NCI-H2196 (cell line): ENCODE results near the gene LMBR1.

Source experiments
- DNase-seq: peaks from one replicate; lab custom pipeline; 2025; ENCODE audit not compliant: unreplicated experiment; lab: John Stamatoyannopoulos, UW

Gene LMBR1

GRCh38 chr7:156764016-156764669, 128.8 kb downstream of the LMBR1 start:
- peak; percentile 33 for DNase-seq

DNA sequence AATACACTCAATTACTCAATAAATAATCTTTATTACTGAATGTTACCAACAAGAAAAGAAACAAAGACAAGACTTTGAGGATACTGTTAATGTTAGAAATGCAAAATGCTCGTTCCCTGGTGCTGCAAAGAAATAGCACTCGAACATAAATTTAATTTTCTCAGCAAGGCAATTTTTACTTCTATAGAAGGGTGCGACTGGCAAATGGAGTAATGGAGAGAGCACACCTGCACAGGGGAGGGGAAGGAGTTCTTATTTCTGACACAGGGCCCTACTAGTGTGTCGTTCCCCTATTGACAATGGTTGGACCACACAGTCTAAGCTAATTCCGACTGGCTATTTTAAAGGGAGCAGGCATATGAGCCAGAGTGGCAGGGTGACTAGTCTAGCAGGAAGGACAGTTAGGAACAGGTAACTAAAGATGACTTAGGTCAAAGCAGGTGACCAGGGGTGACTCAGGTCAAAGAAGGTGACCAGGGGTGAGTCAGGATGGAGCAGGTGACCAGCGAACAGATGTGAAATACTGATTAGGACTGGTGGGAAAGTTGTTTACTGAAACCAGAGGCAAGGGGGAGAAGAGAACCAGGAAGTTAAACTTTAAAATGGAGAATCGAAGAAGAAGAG, 133.3 kb downstream of the LMBR1 start:
- no peak for DNase-seq

DNA sequence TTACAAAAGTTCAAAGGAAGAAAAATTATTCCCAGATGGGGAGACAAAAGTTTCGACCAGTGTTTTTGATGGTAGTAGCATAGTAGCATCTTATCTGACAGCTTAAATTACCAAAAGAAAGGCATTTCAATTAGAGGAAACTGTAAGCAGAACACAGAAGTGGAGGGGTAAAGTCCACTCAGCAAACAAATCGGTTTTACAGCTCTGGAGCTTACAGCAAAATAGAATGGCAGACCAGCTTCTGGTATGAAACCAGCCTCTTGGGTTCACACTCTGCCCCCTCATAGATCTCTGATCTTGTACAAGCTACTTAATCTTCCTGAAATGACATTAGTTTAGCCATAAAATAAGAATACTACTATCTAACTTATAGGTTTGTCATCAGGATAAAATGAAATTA, 133.8 kb downstream of the LMBR1 start:
- no peak for DNase-seq

GRCh38 chr7:156754201-156754600, 138.8 kb downstream of the LMBR1 start:
- DNase-seq: no peak

- DNase-seq: no peak
Observed at GRCh38 chr7:156753630-156754029, 139.4 kb downstream of the LMBR1 start.

DNA sequence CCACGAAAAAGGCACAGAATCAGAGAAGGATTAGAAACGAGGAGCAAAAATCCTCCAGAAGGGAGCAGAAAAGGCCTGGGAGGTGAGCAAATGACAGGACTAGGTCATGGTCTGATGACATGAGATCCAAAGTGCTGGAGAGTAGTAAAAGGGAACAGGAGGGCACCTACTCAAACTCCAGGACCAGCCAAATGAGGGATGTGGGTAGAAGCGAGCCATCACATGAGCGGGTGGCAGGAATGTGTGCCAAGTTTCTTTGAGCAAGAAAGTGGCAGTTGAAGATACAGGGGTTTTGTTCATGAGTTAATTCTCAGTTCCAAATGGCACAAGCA, 139.8 kb downstream of the LMBR1 start:
- no peak for DNase-seq

DNA sequence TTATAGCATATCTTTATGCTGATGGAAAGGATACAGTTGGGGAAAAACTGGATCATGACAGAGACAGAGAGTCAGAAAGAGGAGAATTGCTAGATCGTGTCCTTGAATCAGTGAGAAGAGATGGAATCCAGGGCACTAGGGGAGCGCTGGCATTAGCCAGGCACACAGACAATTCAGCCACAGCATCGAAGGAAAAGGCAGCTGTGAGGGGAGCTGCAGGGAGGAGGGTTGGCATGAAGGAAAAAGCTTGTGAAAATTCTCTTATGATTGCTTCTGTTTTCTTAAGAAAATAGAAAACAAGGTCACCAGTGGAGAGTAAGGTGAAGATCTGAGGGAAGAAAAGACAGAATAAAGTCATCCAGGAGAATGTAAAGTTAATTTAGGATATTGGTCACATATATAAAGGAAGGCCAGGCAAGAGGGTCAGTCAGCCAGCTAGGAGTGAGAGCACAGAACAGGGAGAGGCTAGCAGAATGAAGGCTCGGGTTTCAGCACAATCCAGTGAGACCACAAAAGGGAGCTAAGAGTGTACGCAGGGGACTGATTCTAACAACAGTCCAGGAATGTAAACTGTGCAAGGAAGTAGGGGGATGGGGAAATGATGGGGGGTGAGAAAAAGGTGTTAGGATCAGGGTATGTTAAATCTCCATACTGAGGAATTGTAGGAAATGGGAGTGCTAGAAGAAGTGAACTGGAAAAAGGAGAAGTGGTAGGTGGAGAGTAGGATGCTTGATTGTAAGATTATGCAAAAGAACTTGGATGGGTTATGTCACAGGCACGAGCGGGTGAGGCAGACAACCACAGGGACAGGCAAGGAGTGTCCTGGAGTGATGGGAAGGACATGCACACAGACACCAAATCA, 140.4 kb downstream of the LMBR1 start:
- DNase-seq: no peak

DNA sequence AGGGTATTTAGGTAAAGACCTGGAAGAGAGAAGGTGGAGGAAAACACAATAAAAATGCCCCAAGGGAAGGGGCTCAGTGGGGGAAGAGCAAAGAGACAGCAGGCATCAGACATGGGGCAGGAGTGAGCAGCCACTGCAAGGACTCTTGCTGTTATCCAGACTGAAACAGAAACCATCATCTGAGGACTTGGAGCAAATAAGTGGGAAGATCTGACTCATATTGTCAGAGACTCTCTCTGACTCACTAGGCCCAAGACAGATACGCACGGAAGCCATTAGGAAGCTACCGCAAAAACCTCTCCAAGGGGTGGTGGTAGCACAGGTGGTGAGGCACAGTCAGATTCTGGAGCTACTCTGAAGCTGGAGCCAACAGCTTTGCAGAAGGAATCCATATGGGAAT, 141.7 kb downstream of the LMBR1 start:
- DNase-seq: no peak

GRCh38 chr7:156747718-156748117, 145.3 kb downstream of the LMBR1 start:
- DNase-seq: no peak

DNA sequence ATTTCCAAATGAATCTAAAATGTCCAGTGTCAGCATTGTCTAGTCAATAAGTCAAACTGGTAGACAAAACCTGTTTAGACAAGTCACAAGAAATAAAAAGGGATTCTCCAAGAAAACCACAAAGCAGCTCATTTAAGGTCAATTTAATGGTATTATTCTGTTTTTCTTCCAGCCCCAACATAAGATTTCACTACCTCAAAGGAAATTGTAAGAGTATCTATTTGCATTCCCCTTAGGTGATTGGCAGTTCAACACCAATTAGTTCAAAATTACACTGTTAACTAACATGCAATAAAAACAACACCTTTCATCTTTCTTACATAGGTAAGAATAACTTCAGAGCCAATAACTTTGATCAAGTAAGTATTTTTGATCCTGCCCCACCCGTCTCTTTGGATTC, 146.1 kb downstream of the LMBR1 start:
- DNase-seq: no peak

DNA sequence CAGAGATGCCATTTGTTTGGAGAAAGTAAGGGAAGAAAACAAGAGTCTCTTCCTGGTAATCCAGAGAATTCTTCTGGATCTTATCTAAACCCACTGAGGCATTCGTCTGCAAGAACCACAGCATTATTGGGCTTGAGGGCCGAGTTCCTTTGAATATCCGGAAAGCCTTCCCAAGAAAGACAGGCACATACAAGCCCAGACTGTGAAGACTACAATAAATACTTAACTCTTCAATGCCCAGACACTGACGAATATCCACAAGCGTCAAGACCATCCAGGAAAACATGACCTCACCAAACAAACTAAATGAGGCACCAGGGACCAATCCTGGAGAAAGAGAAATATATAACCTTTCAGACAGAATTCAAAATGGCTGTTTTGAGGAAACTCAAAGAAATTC, 153.4 kb downstream of the LMBR1 start:
- no peak for DNase-seq

DNA sequence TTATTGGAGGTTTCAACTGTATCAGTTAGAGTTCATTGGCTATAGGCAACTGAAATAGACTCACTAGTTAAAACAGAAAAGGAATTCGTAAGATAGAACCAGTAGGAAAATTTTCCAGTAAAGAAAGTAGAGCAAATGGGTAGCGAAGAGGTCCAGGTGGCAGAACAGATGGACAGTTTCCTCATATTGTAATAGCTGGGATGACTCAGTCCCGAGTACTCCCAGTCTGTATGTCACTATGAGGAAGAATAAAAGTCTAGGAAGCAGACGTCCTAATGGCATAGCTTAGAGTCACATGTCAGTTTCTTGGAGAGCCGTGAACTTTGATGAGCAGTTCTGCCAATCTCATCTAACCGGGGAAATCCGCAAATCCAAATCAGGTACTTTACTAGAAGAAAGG, 157.1 kb downstream of the LMBR1 start:
- no peak for DNase-seq

- DNase-seq: no peak
Observed at GRCh38 chr7:156733638-156734037, 159.3 kb downstream of the LMBR1 start.

- no peak for DNase-seq
Observed at GRCh38 chr7:156732091-156732625, 160.8 kb downstream of the LMBR1 start.

GRCh38 chr7:156731651-156732050, 161.3 kb downstream of the LMBR1 start:
- DNase-seq: no peak

- no peak for DNase-seq
Observed at GRCh38 chr7:156725936-156726335, 167.0 kb downstream of the LMBR1 start.

DNA sequence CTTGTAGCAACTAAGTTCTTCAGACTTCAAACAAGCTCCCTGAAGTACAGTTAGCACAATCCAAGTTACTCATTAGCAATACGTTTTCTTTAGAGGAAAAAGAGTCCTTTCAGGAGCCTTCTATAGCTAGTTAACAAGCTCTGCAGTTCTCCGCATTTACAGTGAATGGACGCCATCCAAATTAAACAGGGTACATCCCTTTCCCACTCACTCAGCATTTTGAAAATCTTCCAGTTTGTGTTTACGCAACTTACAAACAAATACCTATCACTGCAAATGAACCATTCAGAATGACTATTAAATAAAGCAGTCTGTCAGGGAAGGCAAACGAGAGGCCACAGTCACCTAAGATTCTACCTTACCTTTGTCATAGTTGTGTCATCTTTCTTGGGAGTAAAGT, 167.9 kb downstream of the LMBR1 start:
- no peak for DNase-seq

DNA sequence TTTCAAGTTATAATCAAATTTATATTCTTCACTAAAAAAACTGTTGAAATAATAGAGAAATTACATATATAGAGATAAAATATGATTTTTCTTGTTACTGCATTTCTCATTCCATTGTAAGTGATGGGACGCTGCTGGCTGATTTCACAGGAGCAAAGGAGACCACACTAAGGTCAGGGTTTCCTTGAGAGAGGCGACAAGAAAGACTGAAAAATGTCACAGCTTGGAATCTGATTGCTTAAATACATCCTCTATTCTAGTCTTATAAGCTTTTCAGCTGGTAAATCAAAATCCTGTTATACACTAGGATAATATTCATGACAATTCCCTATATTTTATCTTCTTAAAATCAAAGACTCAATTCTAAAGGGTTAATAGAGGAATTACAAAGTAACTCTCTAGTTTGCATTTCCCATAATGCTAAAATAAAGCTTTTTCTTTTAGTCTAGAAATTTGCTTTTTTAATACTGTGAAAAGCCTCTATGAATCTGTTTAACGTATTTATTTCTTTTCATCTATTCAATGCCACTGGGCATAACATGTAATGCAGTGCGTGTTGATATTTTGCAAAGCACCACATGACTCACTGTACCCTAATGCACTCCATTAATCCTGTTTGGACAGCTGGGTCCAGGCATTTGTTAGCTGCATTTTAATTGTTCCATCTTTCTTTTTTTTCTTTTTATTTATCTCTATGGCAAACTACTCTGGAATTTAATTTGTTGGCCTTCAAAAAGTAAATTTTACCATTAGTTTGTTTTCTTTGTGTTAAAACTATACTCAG, 170.7 kb downstream of the LMBR1 start:
- DNase-seq: no peak

DNA sequence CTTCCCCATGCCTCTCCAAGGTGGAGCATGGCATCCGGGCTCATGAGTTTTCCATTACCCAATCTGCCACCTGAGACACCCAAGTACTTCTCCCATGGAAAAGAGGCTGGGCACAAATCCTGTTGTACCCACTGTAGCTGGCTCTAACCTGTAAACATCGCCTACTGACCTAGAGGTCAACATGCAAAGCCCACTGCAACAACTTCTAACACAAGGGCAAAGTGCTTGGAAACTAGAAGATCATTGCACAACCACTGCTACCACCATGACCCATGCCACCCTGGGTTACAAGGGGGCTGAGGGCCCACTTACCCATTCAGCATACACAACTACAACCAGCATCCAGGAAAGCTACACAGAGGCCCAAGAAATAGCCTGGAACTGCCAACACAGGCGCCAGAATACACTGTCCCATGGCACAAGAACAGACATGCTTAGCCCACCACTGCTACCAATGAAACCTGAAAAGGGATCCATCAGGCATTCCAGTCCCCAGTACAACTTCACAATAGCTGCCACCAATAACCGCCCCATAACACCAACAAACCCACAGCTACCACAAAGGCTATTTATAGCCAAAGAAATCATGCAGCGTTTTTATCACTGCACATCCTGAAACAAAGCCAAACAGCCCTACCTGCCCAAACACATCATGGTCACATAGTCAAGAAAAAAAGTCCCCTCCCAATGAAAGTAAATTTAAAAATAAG, 189.1 kb downstream of the LMBR1 start:
- DNase-seq: no peak

DNA sequence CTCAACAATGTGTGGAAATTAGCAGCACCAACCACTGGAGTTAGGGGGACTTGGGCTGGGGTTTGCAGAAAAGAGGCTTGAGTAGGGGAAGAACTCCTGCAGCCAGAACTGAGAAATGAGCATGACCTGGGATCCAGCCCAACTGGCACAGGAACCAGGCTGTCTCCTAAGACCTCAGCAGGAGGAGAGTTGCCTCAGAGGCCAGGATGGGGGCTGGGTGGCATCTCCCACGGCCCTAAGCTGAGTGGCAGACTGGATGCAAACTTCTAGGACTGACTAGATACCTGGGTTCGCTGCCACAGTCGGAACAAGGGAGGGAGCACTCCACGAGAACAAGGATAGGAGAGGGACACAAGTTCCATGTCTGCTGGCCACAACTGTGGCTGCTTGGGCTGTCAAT, 189.8 kb downstream of the LMBR1 start:
- DNase-seq: no peak

- DNase-seq: no peak
Observed at GRCh38 chr7:156702399-156702798, 190.6 kb downstream of the LMBR1 start.
